Vagina (tissue), 2 donors: ENCODE data around the gene MGAT5. TPM values are rescaled to one million over a fixed set of nuclear protein-coding genes. Genes with fewer than 3 reads are reported as not detected.

Experiments
- DNase-seq, 2 donors: peaks; one replicate each; pipeline ENCODE4 v3.0.0-alpha.2; 2017; ENCODE audit errors: extremely low spot score in 2 of 2
- H3K27ac ChIP-seq: fragments of 200-600 bp; sonication (generic); one replicate; pipeline ENCODE4 v1.5.1; 2019
- H3K27me3 ChIP-seq: fragments of 200-600 bp; sonication (generic); one replicate; pipeline ENCODE4 v1.5.1; 2019
- H3K36me3 ChIP-seq, 2 donors: fragments of 200-600 bp; sonication (generic); one replicate each; pipeline ENCODE4 v1.5.1; 2017 to 2019
- H3K4me1 ChIP-seq: fragments of 200-600 bp; sonication (generic); one replicate; pipeline ENCODE4 v1.5.1; 2019
- H3K4me3 ChIP-seq, 2 donors: fragments of 200-600 bp; sonication (generic); 1 replicate in 1 of 2; 2 replicates in 1 of 2; pipeline ENCODE4 v1.5.1; 2016 to 2019
- H3K9me3 ChIP-seq: fragments of 200-600 bp; sonication (generic); one replicate; pipeline ENCODE4 v1.5.1; 2019
- POLR2A ChIP-seq, 2 donors: fragments of 450-650 bp; IDR thresholded peaks; one replicate each; pipeline ENCODE4 v1.6.1; 2017; ENCODE audit warnings: antibody characterized with exemption in 2 of 2, mild to moderate bottlenecking in 2 of 2, moderate library complexity in 2 of 2
- POLR2AphosphoS5 ChIP-seq, 2 donors: sonication (generic); formaldehyde crosslinking; IDR thresholded peaks; one replicate each; pipeline ENCODE4 v1.9.0; 2017; ENCODE audit warnings: antibody characterized with exemption in 2 of 2, mild to moderate bottlenecking in 2 of 2, low read depth in 1 of 2; ENCODE audit not compliant: insufficient read depth in 1 of 2
- intact Hi-C: fragments of 100-400 bp; cut with DNase I; formaldehyde crosslinking; loops from one replicate; pipeline ENCODE4 v1.15.1; 2023
- total RNA-seq: library from RNA; depleted of rRNA; stranded (reverse); fragments of >200 nt; gene quantifications from one replicate; pipeline ENCODE4 v1.2.3, GENCODE V29; 2016
- TF ChIP-seq, protein P1 (sequence below), 3 experiments: fragments of 450-650 bp in 2 of 3; fragments of 200-600 bp in 1 of 3; sonication (generic) in 1 of 3; IDR thresholded peaks; one replicate each; pipeline ENCODE4 v1.5.1; 2017 to 2019; ENCODE audit warnings: antibody characterized with exemption in 3 of 3, mild to moderate bottlenecking in 2 of 3, moderate library complexity in 2 of 3

The MGAT5 gene
- total RNA-seq, 1 donor from 2014 or later = 16.7 TPM

DNA sequence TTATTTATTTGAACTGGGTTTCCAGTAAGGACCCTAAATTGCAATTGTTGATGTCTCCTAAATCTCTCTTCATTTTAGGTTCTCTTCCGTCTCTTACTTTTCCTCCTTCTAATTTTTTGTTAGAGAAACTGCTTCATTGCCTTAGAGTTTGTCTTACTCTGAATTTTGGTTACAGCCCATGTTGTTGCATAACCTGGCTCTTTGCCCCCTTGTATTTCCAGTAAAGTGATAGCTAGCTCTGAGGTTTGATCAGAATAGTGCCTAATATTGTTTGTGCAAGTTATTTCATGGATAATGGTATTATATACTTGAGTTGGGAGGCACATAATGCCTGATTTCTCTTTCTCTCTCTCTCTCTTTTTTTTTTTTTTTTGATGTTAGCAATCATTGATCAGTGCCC is 71.8 kb downstream of the MGAT5 start:
- Histone ChIP-seq H3K36me3 (no peaks in the 10 kb centered on the region), H3K27me3 (no peaks in the 10 kb centered on the region), H3K9me3 (no peaks in the 10 kb centered on the region), H3K4me3 (no peak overlapping the region), H3K4me1 (peaks cover 12% of the 10 kb centered on the region), H3K27ac (no peak overlapping the region)
- no peak for DNase-seq
- intact Hi-C loops = no loop called here
- TF ChIP-seq, protein P1, sequence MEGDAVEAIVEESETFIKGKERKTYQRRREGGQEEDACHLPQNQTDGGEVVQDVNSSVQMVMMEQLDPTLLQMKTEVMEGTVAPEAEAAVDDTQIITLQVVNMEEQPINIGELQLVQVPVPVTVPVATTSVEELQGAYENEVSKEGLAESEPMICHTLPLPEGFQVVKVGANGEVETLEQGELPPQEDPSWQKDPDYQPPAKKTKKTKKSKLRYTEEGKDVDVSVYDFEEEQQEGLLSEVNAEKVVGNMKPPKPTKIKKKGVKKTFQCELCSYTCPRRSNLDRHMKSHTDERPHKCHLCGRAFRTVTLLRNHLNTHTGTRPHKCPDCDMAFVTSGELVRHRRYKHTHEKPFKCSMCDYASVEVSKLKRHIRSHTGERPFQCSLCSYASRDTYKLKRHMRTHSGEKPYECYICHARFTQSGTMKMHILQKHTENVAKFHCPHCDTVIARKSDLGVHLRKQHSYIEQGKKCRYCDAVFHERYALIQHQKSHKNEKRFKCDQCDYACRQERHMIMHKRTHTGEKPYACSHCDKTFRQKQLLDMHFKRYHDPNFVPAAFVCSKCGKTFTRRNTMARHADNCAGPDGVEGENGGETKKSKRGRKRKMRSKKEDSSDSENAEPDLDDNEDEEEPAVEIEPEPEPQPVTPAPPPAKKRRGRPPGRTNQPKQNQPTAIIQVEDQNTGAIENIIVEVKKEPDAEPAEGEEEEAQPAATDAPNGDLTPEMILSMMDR (IDR thresholded peaks at IDR 0.05) = no peak
- TF ChIP-seq POLR2AphosphoS5 (IDR thresholded peaks at IDR 0.05; ENCODE audit: insufficient read depth in 1 of 2, low read depth in 1 of 2) (no peak), POLR2A (IDR thresholded peaks at IDR 0.05) (no peak)

DNA sequence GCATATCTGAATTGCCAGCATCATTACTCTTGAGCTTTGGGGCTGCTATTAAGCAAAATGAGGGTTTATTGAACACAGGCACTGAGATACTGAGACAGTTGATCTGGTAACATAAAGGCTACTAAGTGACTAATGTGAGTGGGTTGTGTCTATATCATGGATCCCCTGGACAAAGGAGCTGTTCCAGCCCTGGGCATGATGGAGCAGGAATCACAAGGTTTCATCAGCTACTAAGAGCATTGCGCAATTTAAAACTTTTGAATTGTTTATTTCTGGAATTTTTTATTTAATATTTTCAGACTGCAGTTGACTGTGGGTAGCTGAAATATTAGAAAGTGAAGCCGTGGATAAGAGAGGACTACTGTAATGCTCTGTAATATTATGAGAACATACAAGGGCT is 73.5 kb downstream of the MGAT5 start:
- TF ChIP-seq, protein P1 (IDR thresholded peaks at IDR 0.05) = no peak
- TF ChIP-seq POLR2A (IDR thresholded peaks at IDR 0.05) = no peak
- no peak for TF ChIP-seq POLR2AphosphoS5 (IDR thresholded peaks at IDR 0.05; ENCODE audit: insufficient read depth in 1 of 2, low read depth in 1 of 2)
- intact Hi-C loops = no loop called here

DNA sequence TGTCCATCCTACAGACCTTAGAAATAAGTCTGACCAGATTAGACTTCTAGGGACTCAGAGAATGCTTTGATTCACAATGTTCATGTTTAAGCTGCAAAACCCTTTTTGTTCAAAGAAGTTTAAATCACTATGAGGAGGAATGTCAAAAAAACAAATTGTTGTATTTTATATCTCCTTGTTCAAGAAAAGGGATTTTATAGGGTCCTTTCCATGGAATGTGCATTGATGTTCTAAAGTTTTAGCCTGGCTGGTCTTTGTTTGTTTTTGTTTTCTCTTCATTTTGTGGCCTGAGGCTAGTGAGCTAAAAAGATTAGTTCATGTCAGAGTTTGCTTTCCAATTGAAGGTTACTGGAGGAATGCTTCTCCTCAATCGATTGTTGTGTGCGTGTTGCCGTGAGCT is 77.2 kb downstream of the MGAT5 start:
- Histone ChIP-seq H3K27me3 (no peaks in the 10 kb centered on the region), H3K4me1 (no peaks in the 10 kb centered on the region), H3K9me3 (no peaks in the 10 kb centered on the region), H3K27ac (no peak overlapping the region), H3K4me3 (no peak overlapping the region), H3K36me3 (no peaks in the 10 kb centered on the region)
- DNase-seq = no peak
- TF ChIP-seq POLR2AphosphoS5 (IDR thresholded peaks at IDR 0.05; ENCODE audit: insufficient read depth in 1 of 2, low read depth in 1 of 2) (no peak), POLR2A (IDR thresholded peaks at IDR 0.05) (no peak)
- TF ChIP-seq, protein P1 (IDR thresholded peaks at IDR 0.05) = no peak
- intact Hi-C loops = no loop called here

More for the DNA sequence above, 73.5 kb downstream of the MGAT5 start:
- Histone ChIP-seq H3K27me3 (no peaks in the 10 kb centered on the region), H3K27ac (no peak overlapping the region), H3K4me1 (peaks cover 12% of the 10 kb centered on the region), H3K4me3 (no peak overlapping the region), H3K9me3 (no peaks in the 10 kb centered on the region), H3K36me3 (no peaks in the 10 kb centered on the region)
- DNase-seq = no peak

DNA sequence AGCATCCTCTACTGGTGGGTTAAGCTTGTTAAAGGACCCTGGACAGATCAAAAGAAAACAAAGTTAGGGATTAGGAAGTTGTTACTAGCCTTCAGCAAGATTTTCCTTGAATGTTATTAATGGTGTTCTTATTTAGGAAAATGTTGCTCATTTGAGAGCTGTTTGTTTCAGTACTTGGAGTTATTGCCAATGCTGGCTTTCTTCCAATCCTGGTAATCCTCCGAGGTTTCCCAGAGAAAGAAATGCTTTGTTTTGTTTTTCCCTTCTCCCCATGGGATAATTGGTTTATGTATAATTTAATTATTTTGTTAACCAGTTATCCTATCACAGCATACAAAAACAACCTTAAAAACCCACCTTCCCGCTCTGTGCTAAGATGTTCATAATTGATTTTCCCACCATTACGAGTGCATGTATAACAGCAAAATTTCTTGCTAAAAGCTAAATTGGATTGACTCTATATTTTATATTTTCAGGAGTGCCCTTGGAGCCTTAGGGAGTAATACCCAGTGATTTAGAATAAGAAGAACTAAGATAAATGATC is 79.8 kb downstream of the MGAT5 start:
- no peaks in the 10 kb centered on the region for H3K36me3 ChIP-seq
- H3K27ac ChIP-seq = no peak overlapping the region
- intact Hi-C loops = no loop called here
- no peaks in the 10 kb centered on the region for H3K27me3 ChIP-seq
- no peak for DNase-seq
- H3K4me3 ChIP-seq = no peak overlapping the region
- no peaks in the 10 kb centered on the region for H3K9me3 ChIP-seq
- TF ChIP-seq, protein P1 (IDR thresholded peaks at IDR 0.05) = no peak
- TF ChIP-seq POLR2AphosphoS5 (IDR thresholded peaks at IDR 0.05; ENCODE audit: insufficient read depth in 1 of 2, low read depth in 1 of 2) (no peak), POLR2A (IDR thresholded peaks at IDR 0.05) (no peak)
- H3K4me1 ChIP-seq = no peaks in the 10 kb centered on the region

DNA sequence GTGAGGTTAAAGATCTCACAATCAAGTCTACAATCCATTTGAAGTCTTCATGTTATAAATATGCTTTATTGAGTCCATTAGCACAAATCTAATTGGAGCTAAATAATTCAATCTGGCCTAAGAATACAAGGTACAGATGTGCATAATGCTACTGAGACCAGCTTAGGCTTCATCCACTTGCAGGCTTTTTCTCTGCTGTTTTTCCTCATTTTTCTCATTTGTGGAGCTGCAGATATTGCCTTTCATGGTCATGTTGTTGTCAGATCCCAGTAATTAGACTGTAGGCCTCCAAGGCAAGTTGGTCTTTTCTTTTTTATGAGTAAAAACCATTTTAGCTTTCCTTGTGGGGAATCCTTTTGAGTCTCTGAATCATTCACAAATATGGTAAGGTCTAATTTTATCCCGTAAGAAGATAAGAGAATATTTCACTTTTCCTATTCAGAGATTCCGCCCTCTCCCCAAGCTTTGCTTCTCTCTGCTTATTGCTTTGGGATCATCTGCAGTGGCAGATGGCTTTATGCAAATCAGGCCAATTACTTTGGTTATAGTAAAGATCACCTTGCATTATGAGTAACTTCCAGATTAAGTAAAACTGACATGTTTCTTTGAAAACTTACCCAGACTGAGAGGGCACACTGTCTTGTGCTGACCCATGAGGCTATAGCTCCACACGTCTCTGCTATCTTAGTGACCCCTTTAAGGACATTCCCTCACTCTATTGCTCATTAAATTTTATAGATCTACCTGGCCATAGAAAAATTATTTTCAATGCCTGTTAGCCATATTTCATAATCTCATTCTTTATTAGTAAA is 80.9 kb downstream of the MGAT5 start:
- Histone ChIP-seq H3K27ac (no peak overlapping the region), H3K27me3 (no peaks in the 10 kb centered on the region), H3K4me1 (no peaks in the 10 kb centered on the region), H3K36me3 (no peaks in the 10 kb centered on the region), H3K9me3 (no peaks in the 10 kb centered on the region), H3K4me3 (no peak overlapping the region)
- TF ChIP-seq POLR2A (IDR thresholded peaks at IDR 0.05) (no peak), POLR2AphosphoS5 (IDR thresholded peaks at IDR 0.05; ENCODE audit: insufficient read depth in 1 of 2, low read depth in 1 of 2) (no peak)
- TF ChIP-seq, protein P1 (IDR thresholded peaks at IDR 0.05) = no peak
- intact Hi-C loops = no loop called here
- DNase-seq = no peak
